ENCODE measurements around the gene KLK10.

KLK10 gene

GRCh38 chr19:50963381-50963780, 56.1 kb downstream of the KLK10 start:
- no peak for DNase-seq
